Panc1 (cell line): ENCODE data around the gene KIF26B.

ENCODE experiments used
- CTCF ChIP-seq: fragments of 450-650 bp; IDR thresholded peaks from 2 replicates; pipeline ENCODE4 v1.5.1; 2017; ENCODE audit warnings: mild to moderate bottlenecking
- POLR2AphosphoS5 ChIP-seq: IDR thresholded peaks from 2 replicates; pipeline ENCODE4 v1.6.1; 2012; ENCODE audit warnings: mild to moderate bottlenecking, low read depth, low read length, moderate library complexity
- REST ChIP-seq, 2 experiments: IDR thresholded peaks; 2 replicates each; pipeline ENCODE4 v1.6.1; 2011 to 2012; ENCODE audit warnings: low read depth in 2 of 2, control low read depth in 1 of 2, low read length in 1 of 2, mild to moderate bottlenecking in 1 of 2, moderate library complexity in 1 of 2; ENCODE audit not compliant: insufficient read depth in 1 of 2
- TCF7L2 ChIP-seq: IDR thresholded peaks from 2 replicates; pipeline ENCODE4 v1.6.1; 2011; ENCODE audit warnings: mild to moderate bottlenecking, low read depth, low read length, inconsistent platforms

GRCh38 chr1:245611251-245611650 is 456.5 kb downstream of the KIF26B start:
- no peak for TF ChIP-seq TCF7L2
- TF ChIP-seq POLR2AphosphoS5: no peak
- no peak for TF ChIP-seq CTCF
- no peak for TF ChIP-seq REST (IDR thresholded peaks at IDR 0.05; ENCODE audit: insufficient read depth in 1 of 2, low read depth in 2 of 2, low read length in 1 of 2)
